Measurements from ENCODE around the gene DGKD.
"Not testable (repeated sequence)": the region's sequence is repeated elsewhere in the genome, so short reads cannot be mapped to it uniquely, and the experiment has no call there.

GRCh38 chr2:233336091-233336490, 18.2 kb upstream of the DGKD start:
- TF ChIP-seq, protein P1, sequence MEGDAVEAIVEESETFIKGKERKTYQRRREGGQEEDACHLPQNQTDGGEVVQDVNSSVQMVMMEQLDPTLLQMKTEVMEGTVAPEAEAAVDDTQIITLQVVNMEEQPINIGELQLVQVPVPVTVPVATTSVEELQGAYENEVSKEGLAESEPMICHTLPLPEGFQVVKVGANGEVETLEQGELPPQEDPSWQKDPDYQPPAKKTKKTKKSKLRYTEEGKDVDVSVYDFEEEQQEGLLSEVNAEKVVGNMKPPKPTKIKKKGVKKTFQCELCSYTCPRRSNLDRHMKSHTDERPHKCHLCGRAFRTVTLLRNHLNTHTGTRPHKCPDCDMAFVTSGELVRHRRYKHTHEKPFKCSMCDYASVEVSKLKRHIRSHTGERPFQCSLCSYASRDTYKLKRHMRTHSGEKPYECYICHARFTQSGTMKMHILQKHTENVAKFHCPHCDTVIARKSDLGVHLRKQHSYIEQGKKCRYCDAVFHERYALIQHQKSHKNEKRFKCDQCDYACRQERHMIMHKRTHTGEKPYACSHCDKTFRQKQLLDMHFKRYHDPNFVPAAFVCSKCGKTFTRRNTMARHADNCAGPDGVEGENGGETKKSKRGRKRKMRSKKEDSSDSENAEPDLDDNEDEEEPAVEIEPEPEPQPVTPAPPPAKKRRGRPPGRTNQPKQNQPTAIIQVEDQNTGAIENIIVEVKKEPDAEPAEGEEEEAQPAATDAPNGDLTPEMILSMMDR (IDR thresholded peaks at IDR 0.05) = not testable (repeated sequence)
- TF ChIP-seq POLR2AphosphoS5 (IDR thresholded peaks at IDR 0.05) = not testable (repeated sequence)

Data from prostate gland (tissue), 2 donors.